ENCODE results near the gene ABAT.

DNA sequence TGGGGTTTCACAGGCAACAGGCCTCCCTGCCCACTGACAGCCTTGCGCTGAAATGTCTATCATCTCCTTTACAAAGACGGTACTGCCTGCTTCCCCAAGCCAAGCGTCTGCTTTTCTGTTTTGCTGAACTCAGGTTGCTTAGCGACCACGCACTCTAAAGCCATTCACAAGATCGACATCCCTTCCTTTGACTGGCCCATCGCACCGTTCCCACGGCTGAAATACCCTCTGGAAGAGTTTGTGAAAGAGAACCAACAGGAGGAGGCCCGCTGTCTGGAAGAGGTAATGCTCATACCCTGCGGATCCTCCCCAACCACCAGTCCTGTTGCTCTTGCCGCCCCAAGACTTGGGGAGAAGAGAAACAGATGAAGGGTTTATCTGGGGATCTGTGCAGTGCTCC is 94.3 kb downstream of the ABAT start:
- no peak for TF ChIP-seq CREB1 (IDR thresholded peaks at IDR 0.05)
- no peak for TF ChIP-seq CTCF (IDR thresholded peaks at IDR 0.05; ENCODE audit: control extremely low read depth in 1 of 3, insufficient read depth in 1 of 3, low read depth in 1 of 3, low read length in 3 of 3)
- TF ChIP-seq, protein P1, sequence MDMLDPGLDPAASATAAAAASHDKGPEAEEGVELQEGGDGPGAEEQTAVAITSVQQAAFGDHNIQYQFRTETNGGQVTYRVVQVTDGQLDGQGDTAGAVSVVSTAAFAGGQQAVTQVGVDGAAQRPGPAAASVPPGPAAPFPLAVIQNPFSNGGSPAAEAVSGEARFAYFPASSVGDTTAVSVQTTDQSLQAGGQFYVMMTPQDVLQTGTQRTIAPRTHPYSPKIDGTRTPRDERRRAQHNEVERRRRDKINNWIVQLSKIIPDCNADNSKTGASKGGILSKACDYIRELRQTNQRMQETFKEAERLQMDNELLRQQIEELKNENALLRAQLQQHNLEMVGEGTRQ (IDR thresholded peaks at IDR 0.05; ENCODE audit: low read length), result no peak
- TF ChIP-seq HDAC6 (IDR thresholded peaks at IDR 0.05; ENCODE audit: low read depth, low read length), result no peak
- TF ChIP-seq SUZ12 (IDR thresholded peaks at IDR 0.05; ENCODE audit: low read length), result no peak
- no peak for TF ChIP-seq CHD1 (IDR thresholded peaks at IDR 0.05; ENCODE audit: low read depth, low read length)
- no peak for TF ChIP-seq GTF2F1 (IDR thresholded peaks at IDR 0.05; ENCODE audit: borderline replicate concordance, low read depth, low read length)
- no peak for TF ChIP-seq TAF7 (optimal IDR thresholded peaks at IDR 0.05; ENCODE audit: borderline replicate concordance, low read depth, low read length)
- TF ChIP-seq YY1 (IDR thresholded peaks at IDR 0.05; ENCODE audit: low read depth, low read length), result no peak
- TF ChIP-seq POLR2A (IDR thresholded peaks at IDR 0.05; ENCODE audit: control extremely low read depth in 1 of 2, low read depth in 2 of 2, low read length in 2 of 2), result no peak
- TF ChIP-seq POLR2AphosphoS5 (IDR thresholded peaks at IDR 0.05; ENCODE audit: low read depth, low read length), result no peak
- no peak for TF ChIP-seq CBX5 (IDR thresholded peaks at IDR 0.05; ENCODE audit: low read depth, low read length)
